AG04449 (cell line): Measurements from ENCODE around the gene ADGRB3.

ENCODE experiments used
- CTCF ChIA-PET: fragments of 350-600 bp; formaldehyde crosslinking; extraction: SDS; loops from one replicate; lab custom pipeline; 2021; ENCODE audit warnings: antibody characterized with exemption; lab: Yijun Ruan, JAX
- POLR2A ChIA-PET: fragments of 400-600, 350-600 bp; formaldehyde crosslinking; extraction: SDS; loops from one replicate; lab custom pipeline; 2020; ENCODE audit warnings: antibody characterized with exemption, inconsistent platforms; lab: Yijun Ruan, JAX
- DNase-seq: peaks from one replicate; pipeline ENCODE4 v3.0.0-alpha.2; 2010; ENCODE audit warnings: low read depth, low spot score
- H3K4me3 ChIP-seq: 2 replicates; pipeline ENCODE4 v1.5.1; 2011; ENCODE audit warnings: low read depth, mild to moderate bottlenecking, control low read depth, low read length
- TF ChIP-seq, protein P1 (sequence below): IDR thresholded peaks from one replicate; pipeline ENCODE4 v1.5.1; 2011; ENCODE audit warnings: mild to moderate bottlenecking, moderate library complexity, low read length, control low read depth, inconsistent platforms; ENCODE audit not compliant: insufficient read depth; ENCODE audit errors: missing control alignments

Gene ADGRB3

DNA sequence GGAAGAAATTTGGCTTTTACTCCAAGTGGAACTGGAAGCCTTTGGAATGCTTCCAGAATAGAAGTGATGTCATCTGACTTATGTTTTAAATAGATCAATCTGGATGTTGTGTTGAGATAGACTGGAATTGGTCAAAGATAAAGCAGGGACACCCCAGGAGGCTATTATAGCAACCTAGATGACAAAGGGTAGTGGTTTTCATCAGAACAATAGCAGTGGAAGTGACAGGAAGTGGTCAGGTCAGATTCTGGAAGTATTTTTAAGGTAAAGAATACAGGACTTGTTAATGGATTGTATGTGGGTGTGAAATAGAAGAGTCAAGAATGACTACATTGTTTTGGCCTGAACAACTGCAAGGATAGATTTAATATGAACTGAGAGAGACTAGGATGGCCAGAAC is 191.4 kb downstream of the ADGRB3 start:
- ChIA-PET CTCF (no interaction called here), POLR2A (no interaction called here)
- H3K4me3 ChIP-seq: no peak overlapping the region
- DNase-seq: no peak
- TF ChIP-seq, protein P1, sequence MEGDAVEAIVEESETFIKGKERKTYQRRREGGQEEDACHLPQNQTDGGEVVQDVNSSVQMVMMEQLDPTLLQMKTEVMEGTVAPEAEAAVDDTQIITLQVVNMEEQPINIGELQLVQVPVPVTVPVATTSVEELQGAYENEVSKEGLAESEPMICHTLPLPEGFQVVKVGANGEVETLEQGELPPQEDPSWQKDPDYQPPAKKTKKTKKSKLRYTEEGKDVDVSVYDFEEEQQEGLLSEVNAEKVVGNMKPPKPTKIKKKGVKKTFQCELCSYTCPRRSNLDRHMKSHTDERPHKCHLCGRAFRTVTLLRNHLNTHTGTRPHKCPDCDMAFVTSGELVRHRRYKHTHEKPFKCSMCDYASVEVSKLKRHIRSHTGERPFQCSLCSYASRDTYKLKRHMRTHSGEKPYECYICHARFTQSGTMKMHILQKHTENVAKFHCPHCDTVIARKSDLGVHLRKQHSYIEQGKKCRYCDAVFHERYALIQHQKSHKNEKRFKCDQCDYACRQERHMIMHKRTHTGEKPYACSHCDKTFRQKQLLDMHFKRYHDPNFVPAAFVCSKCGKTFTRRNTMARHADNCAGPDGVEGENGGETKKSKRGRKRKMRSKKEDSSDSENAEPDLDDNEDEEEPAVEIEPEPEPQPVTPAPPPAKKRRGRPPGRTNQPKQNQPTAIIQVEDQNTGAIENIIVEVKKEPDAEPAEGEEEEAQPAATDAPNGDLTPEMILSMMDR: no peak

DNA sequence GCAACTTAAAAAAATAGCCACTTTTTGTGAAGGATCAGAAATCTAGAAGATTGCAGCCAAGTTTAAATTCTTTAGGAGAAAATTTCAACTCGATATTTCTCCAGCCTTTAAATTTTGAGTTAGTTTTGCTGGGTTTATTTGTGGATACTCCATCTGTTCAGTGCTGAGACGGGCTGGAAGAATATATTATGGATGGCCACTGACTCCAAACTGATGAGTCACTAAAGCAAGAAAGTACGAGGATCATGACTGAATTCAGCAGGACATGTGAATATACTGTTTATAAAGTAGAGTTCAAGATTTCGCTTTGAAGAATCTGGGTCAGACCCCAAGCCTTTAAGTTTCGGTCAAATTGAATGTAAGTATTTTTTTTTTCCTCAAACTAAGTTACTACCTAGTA is 199.5 kb downstream of the ADGRB3 start:
- CTCF ChIA-PET: no interaction called here
- POLR2A ChIA-PET: no interaction called here
- TF ChIP-seq, protein P1: no peak
- DNase-seq: no peak
- H3K4me3 ChIP-seq: no peak overlapping the region

DNA sequence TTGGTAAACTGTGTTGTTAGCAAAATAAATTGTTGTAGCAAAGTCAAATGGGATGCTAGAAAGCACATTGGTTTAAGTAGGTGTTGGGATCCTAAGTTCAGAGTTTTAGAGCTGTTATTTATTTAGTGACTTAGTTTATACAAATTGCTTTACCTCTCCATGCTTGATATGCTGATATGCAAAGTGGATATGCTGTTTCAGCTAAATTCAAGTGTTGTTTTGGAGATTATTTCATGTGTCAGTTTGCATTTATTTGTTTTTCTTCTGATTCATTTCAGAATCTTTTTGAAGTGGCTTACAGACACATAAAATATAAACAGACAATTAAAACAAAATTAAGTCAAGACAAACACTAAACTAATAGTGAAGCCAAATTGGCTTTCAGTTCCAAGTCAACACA is 203.5 kb downstream of the ADGRB3 start:
- no peak overlapping the region for H3K4me3 ChIP-seq
- POLR2A ChIA-PET: no interaction called here

DNA sequence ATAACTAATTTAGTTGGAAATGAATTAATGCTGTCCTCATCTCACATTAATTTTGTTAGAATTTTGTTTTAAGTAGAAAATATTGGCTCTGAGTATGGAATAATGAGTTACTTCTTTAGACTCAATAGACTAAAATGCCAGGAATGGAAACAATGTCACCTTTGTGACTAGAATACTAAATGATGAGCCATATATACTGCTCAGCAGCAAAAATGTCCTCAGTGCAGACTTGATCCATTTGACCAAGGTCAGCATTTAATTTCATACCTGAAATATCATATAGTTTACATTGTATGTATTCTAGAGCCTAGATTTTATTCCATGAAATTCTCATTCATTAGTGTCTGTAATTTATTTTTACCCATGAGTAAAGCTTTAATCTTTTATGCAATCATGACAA is 217.7 kb downstream of the ADGRB3 start:
- ChIA-PET CTCF (interaction anchor here (0.8 kb wide), 1 partner anchor 14 kb away, joined by 3 read pairs; no protein-coding TSS in a partner anchor), POLR2A (no interaction called here)
- no peak overlapping the region for H3K4me3 ChIP-seq
- TF ChIP-seq, protein P1: no peak
- no peak for DNase-seq

More for the DNA sequence above, 203.5 kb downstream of the ADGRB3 start:
- DNase-seq: no peak
- TF ChIP-seq, protein P1: no peak
- CTCF ChIA-PET: interaction anchor here (1.0 kb wide), 1 partner anchor 14 kb away, joined by 3 read pairs; no protein-coding TSS in a partner anchor

DNA sequence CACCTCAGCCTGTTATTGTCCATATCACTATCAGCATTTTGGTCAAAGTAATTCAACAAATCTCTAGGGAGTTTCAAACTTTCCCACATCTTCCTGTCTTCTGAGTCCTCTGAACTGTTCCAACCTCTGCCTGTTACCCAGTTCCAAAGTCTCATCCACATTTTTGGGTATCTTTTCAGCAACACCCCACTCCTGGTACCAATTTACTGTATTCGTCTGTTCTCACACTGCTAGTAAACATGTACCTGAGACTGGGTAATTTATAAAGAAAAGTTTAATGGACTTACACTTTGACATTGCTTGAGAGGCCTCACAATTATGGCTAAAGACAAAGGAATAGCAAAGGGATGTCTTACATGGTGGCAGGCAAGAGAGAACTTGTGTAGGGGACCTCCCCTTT is 224.2 kb downstream of the ADGRB3 start:
- DNase-seq: no peak
- TF ChIP-seq, protein P1: no peak
- CTCF ChIA-PET: no interaction called here
- H3K4me3 ChIP-seq: no peak overlapping the region
- POLR2A ChIA-PET: no interaction called here

DNA sequence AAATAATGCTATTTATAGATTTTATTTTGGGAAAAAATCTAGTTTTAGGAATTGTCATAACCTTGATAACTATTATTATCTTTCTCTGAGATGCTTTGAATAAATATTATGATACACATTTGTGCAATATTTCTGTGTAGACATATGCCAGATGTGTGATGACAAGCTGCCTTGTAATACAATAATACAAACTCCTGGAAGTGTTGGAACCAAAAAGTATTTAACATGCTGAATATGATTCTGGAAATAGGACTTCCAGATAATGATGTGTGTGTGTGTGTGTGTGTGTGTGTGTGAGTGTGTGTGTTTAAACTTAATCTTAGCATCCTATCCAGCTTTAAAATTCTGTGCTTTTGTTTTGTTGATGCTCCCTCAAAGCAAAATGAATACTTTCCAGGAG is 233.6 kb downstream of the ADGRB3 start:
- TF ChIP-seq, protein P1: no peak
- DNase-seq: no peak
- no peak overlapping the region for H3K4me3 ChIP-seq
- ChIA-PET CTCF (no interaction called here), POLR2A (no interaction called here)
